ENCODE results near the gene TMEM18. TPM values are rescaled to one million over a fixed set of nuclear protein-coding genes. Genes with fewer than 3 reads are reported as not detected.

TMEM18 gene
- total and polyA plus RNA-seq, 2 experiments from 2014 or later = 9.9 to 37.7 TPM

GRCh38 chr2:648476-649424 lies 28.5 kb downstream of the TMEM18 start:
- WGBS, 2 experiments (ENCODE audit: low coverage in 1 of 2, low lambda C conversion rate in 2 of 2, missing lambda C conversion rate in 2 of 2) = 71 to 77% methylated on average over 24 of the region's 26 CpGs
- no peak for DNase-seq
- Histone ChIP-seq H3K36me3 (ENCODE audit: low read depth) (no peaks in the 10 kb centered on the region), H3K4me3 (no peak overlapping the region), H3K4me2 (ENCODE audit: unreplicated experiment) (no peak overlapping the region), H3K27me3 (replicated peaks; ENCODE audit: insufficient read depth) (no peaks in the 10 kb centered on the region), H3K9me3 (ENCODE audit: low read depth) (no peaks in the 10 kb centered on the region), H3K9me2 (ENCODE audit: insufficient read depth) (no peaks in the 10 kb centered on the region), H3K9ac (no peak overlapping the region), H3K27ac (no peak overlapping the region), H2AFZ (no peak overlapping the region), H4K20me1 (ENCODE audit: insufficient read depth) (no peaks in the 10 kb centered on the region), H3K79me2 (ENCODE audit: insufficient read depth) (no peaks in the 10 kb centered on the region), H3K4me1 (ENCODE audit: insufficient read depth) (0 out of 2 replicates have a peak, but pooled peaks cover 4% of the 10 kb centered on the region), H3F3A (ENCODE audit: insufficient read depth) (no peaks in the 10 kb centered on the region)
- in situ Hi-C loops (cut with MboI) = loop anchor here (10.0 kb wide), 1 partner anchor 404 kb away; no protein-coding TSS in a partner anchor
- TF ChIP-seq EZH2phosphoT487 (IDR thresholded peaks at IDR 0.05; ENCODE audit: insufficient read depth, low read depth) (no peak), EZH2 (IDR thresholded peaks at IDR 0.05; ENCODE audit: insufficient read depth, poor library complexity, severe bottlenecking) (no peak)

GRCh38 chr2:647691-648231 lies 29.4 kb downstream of the TMEM18 start:
- Histone ChIP-seq H3K27ac (no peak overlapping the region), H3K4me2 (ENCODE audit: unreplicated experiment) (no peak overlapping the region), H3K9me2 (ENCODE audit: insufficient read depth) (no peaks in the 10 kb centered on the region), H3K4me1 (ENCODE audit: insufficient read depth) (0 out of 2 replicates have a peak, but pooled peaks cover 4% of the 10 kb centered on the region), H3K79me2 (ENCODE audit: insufficient read depth) (no peaks in the 10 kb centered on the region), H3K27me3 (replicated peaks; ENCODE audit: insufficient read depth) (no peaks in the 10 kb centered on the region), H3K9me3 (ENCODE audit: low read depth) (no peaks in the 10 kb centered on the region), H4K20me1 (ENCODE audit: insufficient read depth) (no peaks in the 10 kb centered on the region), H3K9ac (no peak overlapping the region), H3K36me3 (ENCODE audit: low read depth) (no peaks in the 10 kb centered on the region), H2AFZ (no peak overlapping the region), H3K4me3 (no peak overlapping the region), H3F3A (ENCODE audit: insufficient read depth) (no peaks in the 10 kb centered on the region)
- in situ Hi-C loops (cut with MboI) = loop anchor here (10.0 kb wide), 1 partner anchor 403 kb away; no protein-coding TSS in a partner anchor
- 74 to 75% methylated on average over 14 to 16 of the region's 16 CpGs for WGBS, 2 experiments (ENCODE audit: low coverage in 1 of 2, low lambda C conversion rate in 2 of 2, missing lambda C conversion rate in 2 of 2)
- DNase-seq = no peak
- TF ChIP-seq EZH2 (IDR thresholded peaks at IDR 0.05; ENCODE audit: insufficient read depth, poor library complexity, severe bottlenecking) (no peak), EZH2phosphoT487 (IDR thresholded peaks at IDR 0.05; ENCODE audit: insufficient read depth, low read depth) (no peak)

- H3K4me2 ChIP-seq (ENCODE audit: unreplicated experiment) = no peak overlapping the region
Measured at GRCh38 chr2:647003-647560, 30.1 kb downstream of the TMEM18 start.

GRCh38 chr2:644871-645270 lies 32.3 kb downstream of the TMEM18 start:
- H3K4me1 ChIP-seq (ENCODE audit: insufficient read depth) = no peaks in the 10 kb centered on the region
- in situ Hi-C loops (cut with MboI) = loop anchor here (10.0 kb wide), 1 partner anchor 400 kb away; no protein-coding TSS in a partner anchor
- no peaks in the 10 kb centered on the region for H4K20me1 ChIP-seq (ENCODE audit: insufficient read depth)
- no peak overlapping the region for H3K27ac ChIP-seq
- 37 to 44% methylated on average over 5 of the region's 5 CpGs for WGBS, 2 experiments (ENCODE audit: low coverage in 1 of 2, low lambda C conversion rate in 2 of 2, missing lambda C conversion rate in 2 of 2)
- no peaks in the 10 kb centered on the region for H3F3A ChIP-seq (ENCODE audit: insufficient read depth)
- TF ChIP-seq EZH2phosphoT487 (IDR thresholded peaks at IDR 0.05; ENCODE audit: insufficient read depth, low read depth) = no peak
- TF ChIP-seq EZH2 (IDR thresholded peaks at IDR 0.05; ENCODE audit: insufficient read depth, poor library complexity, severe bottlenecking) = no peak
- H3K4me3 ChIP-seq = no peak overlapping the region
- no peak overlapping the region for H2AFZ ChIP-seq
- H3K9me2 ChIP-seq (ENCODE audit: insufficient read depth) = no peaks in the 10 kb centered on the region
- no peak overlapping the region for H3K9ac ChIP-seq
- H3K36me3 ChIP-seq (ENCODE audit: low read depth) = no peaks in the 10 kb centered on the region
- DNase-seq = no peak
- H3K4me2 ChIP-seq (ENCODE audit: unreplicated experiment) = no peak overlapping the region
- H3K79me2 ChIP-seq (ENCODE audit: insufficient read depth) = no peaks in the 10 kb centered on the region
- no peaks in the 10 kb centered on the region for H3K9me3 ChIP-seq (ENCODE audit: low read depth)
- no peaks in the 10 kb centered on the region for H3K27me3 ChIP-seq (replicated peaks; ENCODE audit: insufficient read depth)

More at GRCh38 chr2:647003-647560, 30.1 kb downstream of the TMEM18 start:
- no peak for TF ChIP-seq EZH2 (IDR thresholded peaks at IDR 0.05; ENCODE audit: insufficient read depth, poor library complexity, severe bottlenecking)
- TF ChIP-seq EZH2phosphoT487 (IDR thresholded peaks at IDR 0.05; ENCODE audit: insufficient read depth, low read depth) = no peak
- no peaks in the 10 kb centered on the region for H4K20me1 ChIP-seq (ENCODE audit: insufficient read depth)
- WGBS, 2 experiments (ENCODE audit: low coverage in 1 of 2, low lambda C conversion rate in 2 of 2, missing lambda C conversion rate in 2 of 2) = 58 to 68% methylated on average over 9 to 10 of the region's 10 CpGs
- no peaks in the 10 kb centered on the region for H3K36me3 ChIP-seq (ENCODE audit: low read depth)
- 0 out of 2 replicates have a peak, but pooled peaks cover 4% of the 10 kb centered on the region for H3K4me1 ChIP-seq (ENCODE audit: insufficient read depth)
- H2AFZ ChIP-seq = no peak overlapping the region
- no peak overlapping the region for H3K4me3 ChIP-seq
- H3F3A ChIP-seq (ENCODE audit: insufficient read depth) = no peaks in the 10 kb centered on the region
- H3K9ac ChIP-seq = no peak overlapping the region
- no peaks in the 10 kb centered on the region for H3K79me2 ChIP-seq (ENCODE audit: insufficient read depth)
- H3K9me2 ChIP-seq (ENCODE audit: insufficient read depth) = no peaks in the 10 kb centered on the region
- no peaks in the 10 kb centered on the region for H3K9me3 ChIP-seq (ENCODE audit: low read depth)
- in situ Hi-C loops (cut with MboI) = loop anchor here (10.0 kb wide), 1 partner anchor 402 kb away; no protein-coding TSS in a partner anchor
- H3K27ac ChIP-seq = no peak overlapping the region
- H3K27me3 ChIP-seq (replicated peaks; ENCODE audit: insufficient read depth) = no peaks in the 10 kb centered on the region
- DNase-seq = no peak
